K562 (cell line): Measurements from ENCODE around the gene PIP4K2C. TPM values are rescaled to one million over a fixed set of nuclear protein-coding genes. Genes with fewer than 3 reads are reported as not detected.

ENCODE experiments used
- ATF1 ChIP-seq, 2 experiments: fragments of 450-650 bp in 1 of 2; IDR thresholded peaks; 2 replicates each; pipeline ENCODE4 v1.6.1; 2016; ENCODE audit warnings: missing compliant biosample characterization in 1 of 2, missing genetic modification characterization in 1 of 2
- CLOCK ChIP-seq: fragments of 250-450 bp; sonication (Bioruptor Pico); IDR thresholded peaks from 2 replicates; pipeline ENCODE4 v1.4.0; 2020; ENCODE audit warnings: mild to moderate bottlenecking, moderate library complexity, borderline replicate concordance
- DEAF1 ChIP-seq: fragments of 450-650 bp; formaldehyde crosslinking; IDR thresholded peaks from 2 replicates; pipeline ENCODE4 v1.4.0; 2020; ENCODE audit warnings: mild to moderate bottlenecking, moderate library complexity
- E2F3 ChIP-seq: fragments of 250-450 bp; sonication (Bioruptor Pico); IDR thresholded peaks from 2 replicates; pipeline ENCODE4 v1.4.0; 2020; ENCODE audit warnings: mild to moderate bottlenecking
- E2F4 ChIP-seq: sonication (generic); formaldehyde crosslinking; IDR thresholded peaks from 2 replicates; pipeline ENCODE4 v1.8.0; 2022; ENCODE audit warnings: mild to moderate bottlenecking, low read depth, missing genetic modification reagents
- EGR1 ChIP-seq: fragments of 450-650 bp; conservative IDR thresholded peaks from 2 replicates; pipeline ENCODE4 v1.6.1; 2017; ENCODE audit warnings: mild to moderate bottlenecking
- ELK3 ChIP-seq: fragments of 450-650 bp; formaldehyde crosslinking; IDR thresholded peaks from 2 replicates; pipeline ENCODE4 v1.4.0; 2020; ENCODE audit warnings: mild to moderate bottlenecking
- ILK ChIP-seq: fragments of 450-650 bp; IDR thresholded peaks from 2 replicates; pipeline ENCODE4 v1.6.1; 2016; ENCODE audit warnings: missing genetic modification characterization, low read depth, mild to moderate bottlenecking, missing compliant biosample characterization, moderate library complexity, borderline replicate concordance
- PRPF4 ChIP-seq: fragments of 200-400 bp; formaldehyde crosslinking; IDR thresholded peaks from one replicate; pipeline ENCODE4 v1.6.1; 2017; ENCODE audit warnings: low read length, low read depth, mild to moderate bottlenecking; ENCODE audit not compliant: insufficient read depth, poor library complexity, severe bottlenecking
- RB1 ChIP-seq: fragments of 450-650 bp; IDR thresholded peaks from 2 replicates; pipeline ENCODE4 v1.6.1; 2017; ENCODE audit warnings: low read depth, mild to moderate bottlenecking
- RBBP5 ChIP-seq: fragments of 200-600 bp; sonication (generic); IDR thresholded peaks from 2 replicates; pipeline ENCODE4 v1.6.1; 2012; ENCODE audit warnings: borderline replicate concordance, mild to moderate bottlenecking, low read length, control low read depth, inconsistent platforms; ENCODE audit not compliant: insufficient read depth, poor library complexity, severe bottlenecking
- SMC3 ChIP-seq: conservative IDR thresholded peaks from 2 replicates; pipeline ENCODE4 v1.6.1; 2011; ENCODE audit warnings: low read depth, low read length, improper control_type of control experiment; ENCODE audit not compliant: insufficient read depth
- TBL1XR1 ChIP-seq, 2 experiments: IDR thresholded peaks; 2 replicates each; pipeline ENCODE4 v1.6.1; 2012; ENCODE audit warnings: improper control_type of control experiment in 2 of 2, low read length in 2 of 2, mild to moderate bottlenecking in 1 of 2
- U2AF1 ChIP-seq: fragments of 200-400 bp; formaldehyde crosslinking; optimal IDR thresholded peaks from 2 replicates; pipeline ENCODE3; 2017; ENCODE audit warnings: mild to moderate bottlenecking, low read depth, low read length, moderate library complexity
- U2AF2 ChIP-seq: fragments of 200-400 bp; formaldehyde crosslinking; optimal IDR thresholded peaks from 2 replicates; pipeline ENCODE3; 2017; ENCODE audit warnings: low read depth, mild to moderate bottlenecking, low read length
- ZNF232 ChIP-seq: sonication (generic); formaldehyde crosslinking; IDR thresholded peaks from 2 replicates; pipeline ENCODE4 v1.8.0; 2022; ENCODE audit warnings: mild to moderate bottlenecking, missing genetic modification reagents
- ZNF639 ChIP-seq, 2 experiments: fragments of 200-800 bp in 1 of 2; sonication (Bioruptor generic) in 1 of 2; sonication (generic) in 1 of 2; formaldehyde crosslinking in 1 of 2; IDR thresholded peaks in 1 of 2; conservative IDR thresholded peaks in 1 of 2; 2 replicates each; pipeline versions ENCODE4 v1.5.0 to v1.6.1; 2016 to 2020; ENCODE audit warnings: missing compliant biosample characterization in 1 of 2, missing genetic modification characterization in 1 of 2, missing genetic modification reagents in 1 of 2
- polyA plus RNA-seq, 8 experiments: library from polyadenylated mRNA; depleted of rRNA in 4 of 8; stranded (reverse) in 5 of 8; unstranded in 3 of 8; fragments of >200 nt; fragmentation: Nextera tagmentation in 2 of 8; fragmentation: Illumina TruSeq in 1 of 8; extraction: Ambion mirVana in 2 of 8; extraction: Trizol in 1 of 8; gene quantifications; 2 replicates each; pipeline versions ENCODE4 v1.2.1 to v1.2.3, GENCODE V29; 2011 to 2014; ENCODE audit warnings: inconsistent platforms in 1 of 8, missing spikeins in 1 of 8
- total RNA-seq, 7 experiments: library from RNA; depleted of rRNA in 6 of 7; stranded (reverse); fragments of >200 nt in 6 of 7; fragmentation: Illumina TruSeq in 2 of 7; extraction: Trizol in 2 of 7; gene quantifications; 2 replicates each; pipeline versions ENCODE4 v1.2.1 to v1.2.3, GENCODE V29; 2011 to 2021; ENCODE audit warnings: low replicate concordance in 1 of 7

The PIP4K2C gene
- total and polyA plus RNA-seq, 9 of the 15 experiments (the other 6 are each of a cell fraction or from before 2014, with no cell fraction given): 9.0 to 41.4 (median 18.3) TPM

- TF ChIP-seq ELK3: no peak
- peak; percentile 87 for TF ChIP-seq SMC3
- TF ChIP-seq EGR1: peak; percentile 69
- peak; percentile 23 for TF ChIP-seq RBBP5
- peak; percentile 79 for TF ChIP-seq E2F4 (CRISPR knock-in tag)
- no peak for TF ChIP-seq CLOCK (CRISPR knock-in tag)
- TF ChIP-seq RB1: peak; percentile 98
- no peak for TF ChIP-seq PRPF4
- peak; percentile 56; the same call in 1 of the 2 replicates for TF ChIP-seq E2F3 (CRISPR knock-in tag)
- no peak for TF ChIP-seq ILK (tag)
- no peak for TF ChIP-seq TBL1XR1 (IDR thresholded peaks at IDR 0.05; ENCODE audit: low read length in 2 of 2)
- TF ChIP-seq DEAF1 (CRISPR knock-in tag): peak; percentile 31; the same call in 1 of the 2 replicates
- TF ChIP-seq ZNF232 (CRISPR knock-in tag): no peak
- TF ChIP-seq U2AF2: no peak
- TF ChIP-seq ZNF639 (CRISPR knock-in tag; conservative IDR thresholded peaks at IDR 0.05 in 1 of 2, IDR thresholded peaks at IDR 0.05 in 1 of 2): 0 out of 4 replicates have a peak, but pooled peaks of 1 of the 2 experiments have one; percentile 49
- TF ChIP-seq ATF1 (CRISPR knock-in tag; IDR thresholded peaks at IDR 0.05): no peak
- TF ChIP-seq ATF1 (tag; IDR thresholded peaks at IDR 0.05): peak; percentile 39
- peak; percentile 73 for TF ChIP-seq U2AF1
Measured at GRCh38 chr12:57632958-57633840, 42.2 kb downstream of the PIP4K2C start, which contains the start of gene B4GALNT1 (continued).
